WTC11 (cell line): Measurements from ENCODE around the gene MS4A15. TPM values are rescaled to one million over a fixed set of nuclear protein-coding genes. Genes with fewer than 3 reads are reported as not detected.

ENCODE experiments used
- ATAC-seq: fragments of 200-7000 bp; cut with Tn5 transposase; 2 replicates; pipeline ENCODE4 v1.10.0; 2021; ENCODE audit warnings: mild to moderate bottlenecking, moderate library complexity
- CTCF ChIA-PET: fragments of 300-600 bp; sonication (Branson Sonifier 250); formaldehyde crosslinking; loops from one replicate; lab custom pipeline; 2021; ENCODE audit warnings: antibody characterized with exemption; lab: Charles Lee
- POLR2A ChIA-PET: fragments of 350-600 bp; sonication (Branson Sonifier 250); formaldehyde crosslinking; loops from one replicate; lab custom pipeline; 2021; ENCODE audit warnings: antibody characterized with exemption; lab: Charles Lee
- DNase-seq: peaks from one replicate; pipeline ENCODE4 v3.0.0; 2021; ENCODE audit warnings: low spot score
- H3K27ac Mint-ChIP-seq: 2 replicates; pipeline ENCODE4 v1.8.0; 2021; ENCODE audit warnings: mixed read lengths
- H3K27me3 Mint-ChIP-seq: 2 replicates; pipeline ENCODE4 v1.8.0; 2021; ENCODE audit warnings: low read depth, mild to moderate bottlenecking, moderate library complexity, mixed read lengths
- H3K36me3 Mint-ChIP-seq: 2 replicates; pipeline ENCODE4 v1.8.0; 2021; ENCODE audit warnings: mixed read lengths
- H3K4me1 Mint-ChIP-seq: 2 replicates; pipeline ENCODE4 v1.8.0; 2022; ENCODE audit warnings: mixed read lengths
- H3K4me3 Mint-ChIP-seq: 2 replicates; pipeline ENCODE4 v1.8.0; 2021; ENCODE audit warnings: mild to moderate bottlenecking, moderate library complexity, mixed read lengths
- H3K9me3 Mint-ChIP-seq: 2 replicates; pipeline ENCODE4 v1.8.0; 2021; ENCODE audit warnings: mixed read lengths
- CREB1 ChIP-seq: sonication (generic); formaldehyde crosslinking; IDR thresholded peaks from 2 replicates; pipeline ENCODE4 v1.8.0; 2023; ENCODE audit warnings: mild to moderate bottlenecking, missing genetic modification reagents
- ERG ChIP-seq: fragments of 250-450 bp; sonication (Bioruptor Pico); IDR thresholded peaks from 2 replicates; pipeline ENCODE4 v1.8.0; 2021; ENCODE audit warnings: mild to moderate bottlenecking
- ESRRA ChIP-seq: sonication (generic); formaldehyde crosslinking; IDR thresholded peaks from 2 replicates; pipeline ENCODE4 v1.8.1; 2022; ENCODE audit warnings: mild to moderate bottlenecking, missing genetic modification reagents, borderline replicate concordance
- FOXP1 ChIP-seq: sonication (generic); formaldehyde crosslinking; IDR thresholded peaks from 2 replicates; pipeline ENCODE4 v1.8.0; 2022; ENCODE audit warnings: missing genetic modification reagents, mild to moderate bottlenecking, moderate library complexity, borderline replicate concordance
- KAT7 ChIP-seq: sonication (generic); formaldehyde crosslinking; IDR thresholded peaks from 2 replicates; pipeline ENCODE4 v1.8.1; 2023; ENCODE audit warnings: missing genetic modification reagents, mild to moderate bottlenecking, borderline replicate concordance
- NFATC4 ChIP-seq: fragments of 250-450 bp; sonication (Bioruptor Pico); IDR thresholded peaks from 2 replicates; pipeline ENCODE4 v1.9.0; 2021; ENCODE audit warnings: mild to moderate bottlenecking
- NR2C2 ChIP-seq: sonication (generic); formaldehyde crosslinking; IDR thresholded peaks from 2 replicates; pipeline ENCODE4 v1.8.0; 2022; ENCODE audit warnings: mild to moderate bottlenecking, missing genetic modification reagents
- PRRX2 ChIP-seq: fragments of 250-450 bp; sonication (Bioruptor Pico); IDR thresholded peaks from 2 replicates; pipeline ENCODE4 v1.8.0; 2021; ENCODE audit warnings: mild to moderate bottlenecking
- SMAD3 ChIP-seq: sonication (generic); formaldehyde crosslinking; IDR thresholded peaks from 2 replicates; pipeline ENCODE4 v1.8.0; 2022; ENCODE audit warnings: missing genetic modification reagents, mild to moderate bottlenecking, borderline replicate concordance
- SOX15 ChIP-seq: fragments of 250-450 bp; sonication (Bioruptor Pico); IDR thresholded peaks from 2 replicates; pipeline ENCODE4 v1.9.0; 2021; ENCODE audit warnings: mild to moderate bottlenecking
- SP1 ChIP-seq: sonication (generic); formaldehyde crosslinking; conservative IDR thresholded peaks from 2 replicates; pipeline ENCODE4 v1.8.1; 2022; ENCODE audit warnings: missing genetic modification reagents
- TCF7 ChIP-seq: sonication (generic); formaldehyde crosslinking; IDR thresholded peaks from 2 replicates; pipeline ENCODE4 v1.8.0; 2022; ENCODE audit warnings: mild to moderate bottlenecking, low read depth, missing genetic modification reagents, moderate library complexity
- TEAD1 ChIP-seq: sonication (generic); formaldehyde crosslinking; IDR thresholded peaks from 2 replicates; pipeline ENCODE4 v1.8.0; 2022; ENCODE audit warnings: mild to moderate bottlenecking, missing genetic modification reagents
- ZBTB21 ChIP-seq: sonication (generic); formaldehyde crosslinking; IDR thresholded peaks from 2 replicates; pipeline ENCODE4 v1.8.1; 2023; ENCODE audit warnings: mild to moderate bottlenecking, missing genetic modification reagents, borderline replicate concordance
- ZNF416 ChIP-seq: fragments of 250-450 bp; sonication (Bioruptor Pico); IDR thresholded peaks from 2 replicates; pipeline ENCODE4 v1.9.0; 2021; ENCODE audit warnings: mild to moderate bottlenecking, inconsistent platforms
- ZNF423 ChIP-seq: fragments of 250-450 bp; sonication (Bioruptor Pico); IDR thresholded peaks from 2 replicates; pipeline ENCODE4 v2.1.2; 2022; ENCODE audit warnings: mild to moderate bottlenecking, moderate library complexity
- ZNF671 ChIP-seq: fragments of 250-450 bp; sonication (Bioruptor Pico); IDR thresholded peaks from 2 replicates; pipeline ENCODE4 v1.8.0; 2021; ENCODE audit warnings: mild to moderate bottlenecking
- total RNA-seq: library from RNA; stranded (reverse); gene quantifications from 3 replicates; pipeline ENCODE4 v1.2.3, GENCODE V29; 2021
- TF ChIP-seq, protein P1 (sequence below): sonication (generic); formaldehyde crosslinking; IDR thresholded peaks from 2 replicates; pipeline ENCODE4 v1.8.0; 2023; ENCODE audit warnings: mild to moderate bottlenecking, missing genetic modification reagents
- TF ChIP-seq, protein P2 (sequence below): fragments of 250-450 bp; sonication (Bioruptor Pico); conservative IDR thresholded peaks from 2 replicates; pipeline ENCODE4 v1.9.0; 2021; ENCODE audit warnings: mild to moderate bottlenecking
- TF ChIP-seq, protein P3 (sequence below): sonication (generic); formaldehyde crosslinking; IDR thresholded peaks from 2 replicates; pipeline ENCODE4 v1.8.1; 2022; ENCODE audit warnings: low read depth, mild to moderate bottlenecking, moderate library complexity, missing genetic modification reagents, borderline replicate concordance
- TF ChIP-seq, protein P4 (sequence below): fragments of 200-600 bp; IDR thresholded peaks from 2 replicates; pipeline ENCODE4 v1.8.0; 2022; ENCODE audit warnings: antibody characterized with exemption

Gene MS4A15
- total RNA-seq, 1 experiment from 2014 or later = 0.09 TPM

- TF ChIP-seq, protein P1, sequence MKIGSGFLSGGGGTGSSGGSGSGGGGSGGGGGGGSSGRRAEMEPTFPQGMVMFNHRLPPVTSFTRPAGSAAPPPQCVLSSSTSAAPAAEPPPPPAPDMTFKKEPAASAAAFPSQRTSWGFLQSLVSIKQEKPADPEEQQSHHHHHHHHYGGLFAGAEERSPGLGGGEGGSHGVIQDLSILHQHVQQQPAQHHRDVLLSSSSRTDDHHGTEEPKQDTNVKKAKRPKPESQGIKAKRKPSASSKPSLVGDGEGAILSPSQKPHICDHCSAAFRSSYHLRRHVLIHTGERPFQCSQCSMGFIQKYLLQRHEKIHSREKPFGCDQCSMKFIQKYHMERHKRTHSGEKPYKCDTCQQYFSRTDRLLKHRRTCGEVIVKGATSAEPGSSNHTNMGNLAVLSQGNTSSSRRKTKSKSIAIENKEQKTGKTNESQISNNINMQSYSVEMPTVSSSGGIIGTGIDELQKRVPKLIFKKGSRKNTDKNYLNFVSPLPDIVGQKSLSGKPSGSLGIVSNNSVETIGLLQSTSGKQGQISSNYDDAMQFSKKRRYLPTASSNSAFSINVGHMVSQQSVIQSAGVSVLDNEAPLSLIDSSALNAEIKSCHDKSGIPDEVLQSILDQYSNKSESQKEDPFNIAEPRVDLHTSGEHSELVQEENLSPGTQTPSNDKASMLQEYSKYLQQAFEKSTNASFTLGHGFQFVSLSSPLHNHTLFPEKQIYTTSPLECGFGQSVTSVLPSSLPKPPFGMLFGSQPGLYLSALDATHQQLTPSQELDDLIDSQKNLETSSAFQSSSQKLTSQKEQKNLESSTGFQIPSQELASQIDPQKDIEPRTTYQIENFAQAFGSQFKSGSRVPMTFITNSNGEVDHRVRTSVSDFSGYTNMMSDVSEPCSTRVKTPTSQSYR (CRISPR knock-in tag) = no peak
- TF ChIP-seq, protein P2, sequence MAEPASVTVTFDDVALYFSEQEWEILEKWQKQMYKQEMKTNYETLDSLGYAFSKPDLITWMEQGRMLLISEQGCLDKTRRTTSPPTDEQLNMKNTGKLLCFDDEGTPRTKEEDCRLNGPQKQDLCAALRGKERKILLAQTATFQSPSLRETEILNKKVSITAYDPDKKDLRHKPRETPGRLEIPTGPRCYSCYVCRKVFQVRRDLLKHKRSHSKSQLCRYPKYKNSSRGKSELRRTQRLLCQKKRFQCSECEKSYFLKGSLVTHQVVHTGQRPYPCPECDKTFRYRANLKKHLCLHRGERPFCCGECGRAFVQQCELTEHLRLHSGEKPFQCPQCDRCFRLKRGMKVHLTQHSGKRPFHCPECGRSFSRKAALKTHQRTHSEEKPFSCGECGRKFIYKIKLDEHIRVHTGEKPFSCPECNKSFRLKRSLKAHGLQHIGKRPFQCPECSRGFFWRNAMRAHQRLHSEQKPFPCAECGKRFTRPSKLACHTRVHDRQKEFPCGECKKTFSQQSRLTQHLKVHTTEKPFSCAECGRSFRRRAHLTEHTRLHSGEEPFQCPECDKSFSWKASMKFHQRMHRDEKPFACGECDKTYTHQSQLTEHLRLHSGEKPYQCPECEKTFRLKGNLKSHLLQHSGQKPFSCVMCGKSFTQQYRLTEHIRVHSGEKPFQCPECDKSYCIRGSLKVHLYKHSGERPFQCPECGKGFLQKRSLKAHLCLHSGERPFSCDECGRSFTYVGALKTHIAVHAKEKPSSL = no peak
Observed at GRCh38 chr11:60781981-60782316, 25.3 kb downstream of the MS4A15 start (continued).

DNA sequence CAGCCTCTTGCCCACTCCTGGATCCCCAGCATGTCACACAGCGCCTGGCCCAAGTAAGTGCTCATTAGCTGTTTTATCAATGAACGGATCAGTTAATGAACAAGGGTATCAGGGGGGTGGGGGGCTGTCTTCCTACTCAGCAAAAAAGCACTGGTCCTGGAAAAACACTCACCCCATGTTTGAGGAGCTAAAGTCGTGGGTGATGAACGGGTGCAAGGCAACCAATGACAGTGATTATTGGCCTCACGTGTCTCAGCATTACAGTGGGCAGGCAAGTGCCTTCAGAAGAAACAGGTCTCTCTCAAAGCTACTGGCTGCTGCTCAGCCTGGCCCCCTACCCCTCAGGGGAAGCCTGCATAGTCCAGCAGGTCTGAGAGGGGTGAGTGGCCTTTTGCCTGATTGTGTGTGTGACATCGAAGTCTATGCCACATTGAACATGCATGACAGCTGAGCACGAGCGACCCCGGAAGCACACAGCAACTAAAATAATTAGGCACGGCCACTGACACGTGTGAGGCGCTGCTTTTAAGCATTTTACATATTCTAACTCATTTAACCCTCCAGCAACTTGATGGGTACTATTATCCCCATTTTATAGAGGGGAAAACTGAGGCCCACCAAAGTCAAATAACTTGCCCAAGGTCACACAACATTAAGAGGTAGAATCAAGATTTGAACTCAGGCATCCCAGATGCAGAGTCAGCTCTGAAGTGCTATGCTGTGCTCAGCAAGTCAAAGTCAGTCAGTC lies 25.9 kb downstream of the MS4A15 start:
- H3K27me3 Mint-ChIP-seq = no peaks in the 10 kb centered on the region

GRCh38 chr11:60783141-60783484 lies 26.4 kb downstream of the MS4A15 start:
- Mint-ChIP-seq H3K27me3 (no peaks in the 10 kb centered on the region), H3K27ac (no peak overlapping the region), H3K36me3 (no peaks in the 10 kb centered on the region), H3K4me1 (no peaks in the 10 kb centered on the region), H3K4me3 (no peak overlapping the region)
- CTCF ChIA-PET = interaction anchor here (0.5 to 3.5 kb wide), 2 partner anchors 7 to 218 kb away, joined by 3 to 17 read pairs; no protein-coding TSS in a partner anchor
- no peak for DNase-seq
- POLR2A ChIA-PET = no interaction called here
- no peak for TF ChIP-seq SOX15 (CRISPR knock-in tag)
- TF ChIP-seq, all 79 proteins: peak for 0
- H3K9me3 Mint-ChIP-seq = no peaks in the 10 kb centered on the region; the same call in 1 of the 2 replicates
- no peak for ATAC-seq

More for the DNA sequence above, 25.9 kb downstream of the MS4A15 start:
- DNase-seq = no peak
- Mint-ChIP-seq H3K9me3 (no peaks in the 10 kb centered on the region; the same call in 1 of the 2 replicates), H3K27ac (no peak overlapping the region), H3K36me3 (no peaks in the 10 kb centered on the region), H3K4me1 (no peaks in the 10 kb centered on the region), H3K4me3 (no peak overlapping the region)
- ATAC-seq = no peak
- TF ChIP-seq, protein P3, sequence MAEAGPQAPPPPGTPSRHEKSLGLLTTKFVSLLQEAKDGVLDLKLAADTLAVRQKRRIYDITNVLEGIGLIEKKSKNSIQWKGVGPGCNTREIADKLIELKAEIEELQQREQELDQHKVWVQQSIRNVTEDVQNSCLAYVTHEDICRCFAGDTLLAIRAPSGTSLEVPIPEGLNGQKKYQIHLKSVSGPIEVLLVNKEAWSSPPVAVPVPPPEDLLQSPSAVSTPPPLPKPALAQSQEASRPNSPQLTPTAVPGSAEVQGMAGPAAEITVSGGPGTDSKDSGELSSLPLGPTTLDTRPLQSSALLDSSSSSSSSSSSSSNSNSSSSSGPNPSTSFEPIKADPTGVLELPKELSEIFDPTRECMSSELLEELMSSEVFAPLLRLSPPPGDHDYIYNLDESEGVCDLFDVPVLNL (CRISPR knock-in tag) = no peak
- ChIA-PET CTCF (interaction anchor here (0.5 kb wide), 1 partner anchor 219 kb away, joined by 3 read pairs; no protein-coding TSS in a partner anchor), POLR2A (no interaction called here)

- no peaks in the 10 kb centered on the region; the same call in 1 of the 2 replicates for H3K27me3 Mint-ChIP-seq
- no peak overlapping the region for H3K27ac Mint-ChIP-seq
- ATAC-seq = no peak
- no peaks in the 10 kb centered on the region for H3K36me3 Mint-ChIP-seq
- no peaks in the 10 kb centered on the region; the same call in none of the 2 replicates for H3K9me3 Mint-ChIP-seq
- H3K4me1 Mint-ChIP-seq = no peaks in the 10 kb centered on the region
- no peak for DNase-seq
- H3K4me3 Mint-ChIP-seq = no peak overlapping the region
- CTCF ChIA-PET = interaction anchor here (1.1 to 3.5 kb wide), 4 partner anchors 8 to 116 kb away, joined by 3 to 17 read pairs (median 4); partner anchors contain the start of gene MS4A15
- POLR2A ChIA-PET = no interaction called here
- TF ChIP-seq TEAD1 (CRISPR knock-in tag) = no peak
- TF ChIP-seq KAT7 (CRISPR knock-in tag) = no peak
- no peak for TF ChIP-seq ESRRA (CRISPR knock-in tag)
- TF ChIP-seq, protein P4, sequence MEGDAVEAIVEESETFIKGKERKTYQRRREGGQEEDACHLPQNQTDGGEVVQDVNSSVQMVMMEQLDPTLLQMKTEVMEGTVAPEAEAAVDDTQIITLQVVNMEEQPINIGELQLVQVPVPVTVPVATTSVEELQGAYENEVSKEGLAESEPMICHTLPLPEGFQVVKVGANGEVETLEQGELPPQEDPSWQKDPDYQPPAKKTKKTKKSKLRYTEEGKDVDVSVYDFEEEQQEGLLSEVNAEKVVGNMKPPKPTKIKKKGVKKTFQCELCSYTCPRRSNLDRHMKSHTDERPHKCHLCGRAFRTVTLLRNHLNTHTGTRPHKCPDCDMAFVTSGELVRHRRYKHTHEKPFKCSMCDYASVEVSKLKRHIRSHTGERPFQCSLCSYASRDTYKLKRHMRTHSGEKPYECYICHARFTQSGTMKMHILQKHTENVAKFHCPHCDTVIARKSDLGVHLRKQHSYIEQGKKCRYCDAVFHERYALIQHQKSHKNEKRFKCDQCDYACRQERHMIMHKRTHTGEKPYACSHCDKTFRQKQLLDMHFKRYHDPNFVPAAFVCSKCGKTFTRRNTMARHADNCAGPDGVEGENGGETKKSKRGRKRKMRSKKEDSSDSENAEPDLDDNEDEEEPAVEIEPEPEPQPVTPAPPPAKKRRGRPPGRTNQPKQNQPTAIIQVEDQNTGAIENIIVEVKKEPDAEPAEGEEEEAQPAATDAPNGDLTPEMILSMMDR = no peak
- TF ChIP-seq ZNF671 (CRISPR knock-in tag) = no peak
- TF ChIP-seq NFATC4 = no peak
- TF ChIP-seq ZBTB21 (CRISPR knock-in tag) = no peak
- TF ChIP-seq FOXP1 (CRISPR knock-in tag) = no peak
- TF ChIP-seq ZNF416 = no peak
- no peak for TF ChIP-seq SP1 (CRISPR knock-in tag)
- no peak for TF ChIP-seq NR2C2 (CRISPR knock-in tag)
- TF ChIP-seq TCF7 = no peak
- TF ChIP-seq PRRX2 = no peak
- TF ChIP-seq ERG (CRISPR knock-in tag) = no peak
- no peak for TF ChIP-seq CREB1 (CRISPR knock-in tag)
- TF ChIP-seq SMAD3 = no peak
- TF ChIP-seq ZNF423 (CRISPR knock-in tag) = no peak
Observed at GRCh38 chr11:60783911-60784310, 27.2 kb downstream of the MS4A15 start.
